ENCODE results near the gene MOCS2.

GRCh38 chr5:53071738-53072137 lies 37.8 kb downstream of the MOCS2 start:
- no peak for TF ChIP-seq CTCF (IDR thresholded peaks at IDR 0.05; ENCODE audit: control extremely low read depth in 1 of 3, insufficient read depth in 1 of 3, low read depth in 1 of 3, low read length in 3 of 3)
- TF ChIP-seq CBX5 (IDR thresholded peaks at IDR 0.05; ENCODE audit: low read depth, low read length): no peak
- TF ChIP-seq RNF2 (IDR thresholded peaks at IDR 0.05; ENCODE audit: borderline replicate concordance, low read depth, low read length, missing control alignments, poor library complexity, severe bottlenecking): no peak
- no peak for TF ChIP-seq GTF2F1 (IDR thresholded peaks at IDR 0.05; ENCODE audit: borderline replicate concordance, low read depth, low read length)
- TF ChIP-seq HDAC6 (IDR thresholded peaks at IDR 0.05; ENCODE audit: low read depth, low read length): no peak
- TF ChIP-seq SAP30 (IDR thresholded peaks at IDR 0.05; ENCODE audit: insufficient read depth, insufficient replicate concordance, low read length): no peak
- TF ChIP-seq CHD2 (IDR thresholded peaks at IDR 0.05; ENCODE audit: low read length): no peak
- TF ChIP-seq SRF (IDR thresholded peaks at IDR 0.05; ENCODE audit: low read depth, low read length): no peak
- no peak for TF ChIP-seq EGR1 (IDR thresholded peaks at IDR 0.05; ENCODE audit: borderline replicate concordance, low read depth, low read length)
- no peak for TF ChIP-seq BCL11A (IDR thresholded peaks at IDR 0.05; ENCODE audit: low read depth in 2 of 2, low read length in 2 of 2)
- TF ChIP-seq POLR2AphosphoS5 (IDR thresholded peaks at IDR 0.05; ENCODE audit: low read depth, low read length): no peak
- no peak for TF ChIP-seq USF2 (IDR thresholded peaks at IDR 0.05; ENCODE audit: low read length)
- no peak for TF ChIP-seq CEBPB (IDR thresholded peaks at IDR 0.05; ENCODE audit: low read depth, low read length)
